HG03280 (cell line): ENCODE data around the gene PIK3CA.

Experiments used
- ATAC-seq: cut with Tn5 transposase; IDR thresholded peaks from one replicate; pipeline ENCODE4 v1.9.1; 2021; ENCODE audit warnings: mild to moderate bottlenecking, moderate library complexity; ENCODE audit not compliant: unreplicated experiment

The PIK3CA gene

GRCh38 chr3:179156775-179157174 lies 8.6 kb downstream of the PIK3CA start:
- no peak for ATAC-seq

GRCh38 chr3:179158336-179159039 lies 10.3 kb downstream of the PIK3CA start:
- ATAC-seq, result peak; percentile 66

- no peak for ATAC-seq
Measured at GRCh38 chr3:179163503-179163902, 15.3 kb downstream of the PIK3CA start.

GRCh38 chr3:179164857-179165256 lies 16.7 kb downstream of the PIK3CA start:
- no peak for ATAC-seq

GRCh38 chr3:179166561-179167201 lies 18.5 kb downstream of the PIK3CA start:
- ATAC-seq, result no peak

- no peak for ATAC-seq
Measured at GRCh38 chr3:179168918-179169317, 20.8 kb downstream of the PIK3CA start.

- ATAC-seq, result no peak
Measured at GRCh38 chr3:179172546-179172945, 24.4 kb downstream of the PIK3CA start.

GRCh38 chr3:179174316-179174715 lies 26.2 kb downstream of the PIK3CA start:
- ATAC-seq, result no peak

GRCh38 chr3:179174898-179175297 lies 26.7 kb downstream of the PIK3CA start:
- ATAC-seq, result no peak

- ATAC-seq, result no peak
Measured at GRCh38 chr3:179175358-179175757, 27.2 kb downstream of the PIK3CA start.

GRCh38 chr3:179177611-179178010 lies 29.5 kb downstream of the PIK3CA start:
- no peak for ATAC-seq

GRCh38 chr3:179179256-179179655 lies 31.1 kb downstream of the PIK3CA start:
- no peak for ATAC-seq

GRCh38 chr3:179179979-179180759 lies 32.0 kb downstream of the PIK3CA start:
- ATAC-seq, result no peak

GRCh38 chr3:179181021-179181472 lies 32.9 kb downstream of the PIK3CA start:
- ATAC-seq, result peak; percentile 59

- ATAC-seq, result no peak
Measured at GRCh38 chr3:179181993-179182551, 33.9 kb downstream of the PIK3CA start.

- no peak for ATAC-seq
Measured at GRCh38 chr3:179182902-179183301, 34.7 kb downstream of the PIK3CA start.

GRCh38 chr3:179184826-179185225 lies 36.7 kb downstream of the PIK3CA start:
- ATAC-seq, result no peak

GRCh38 chr3:179186426-179186825 lies 38.3 kb downstream of the PIK3CA start:
- no peak for ATAC-seq

GRCh38 chr3:179189759-179190158 lies 41.6 kb downstream of the PIK3CA start:
- no peak for ATAC-seq

GRCh38 chr3:179190581-179190980 lies 42.4 kb downstream of the PIK3CA start:
- no peak for ATAC-seq

- ATAC-seq, result no peak
Measured at GRCh38 chr3:179192542-179192941, 44.4 kb downstream of the PIK3CA start.
